T-helper 17 cell (primary cell): Measurements from ENCODE around the gene SEMA4D. TPM values are rescaled to one million over a fixed set of nuclear protein-coding genes. Genes with fewer than 3 reads are reported as not detected.
"Not testable (repeated sequence)": the region's sequence is repeated elsewhere in the genome, so short reads cannot be mapped to it uniquely, and the experiment has no call there.

Experiments used
- ATAC-seq: fragments of 150-1000 bp; cut with Tn5 transposase; 2 replicates; pipeline ENCODE4 v1.10.0; 2021; ENCODE audit warnings: mild to moderate bottlenecking, moderate library complexity
- DNase-seq, 3 donors: peaks; one replicate each; pipeline versions ENCODE4 v3.0.0 to v3.0.0-alpha.2; 2020 to 2021
- H3K9me3 ChIP-seq: one replicate; pipeline ENCODE4 v1.7.0; 2013; ENCODE audit warnings: low read length, mild to moderate bottlenecking; ENCODE audit not compliant: control insufficient read depth, poor library complexity, severe bottlenecking
- H3K27ac Mint-ChIP-seq: one replicate; pipeline ENCODE4 v1.8.0; 2022; ENCODE audit warnings: mild to moderate bottlenecking, moderate library complexity, mixed read lengths
- H3K27me3 Mint-ChIP-seq: one replicate; pipeline ENCODE4 v1.8.0; 2022; ENCODE audit warnings: mixed read lengths
- H3K36me3 Mint-ChIP-seq: one replicate; pipeline ENCODE4 v1.8.0; 2022; ENCODE audit warnings: low read depth, mixed read lengths
- H3K4me1 Mint-ChIP-seq: one replicate; pipeline ENCODE4 v1.8.0; 2022; ENCODE audit warnings: mild to moderate bottlenecking, mixed read lengths
- H3K4me3 Mint-ChIP-seq: one replicate; pipeline ENCODE4 v1.8.0; 2022; ENCODE audit warnings: mild to moderate bottlenecking, moderate library complexity, mixed read lengths
- total RNA-seq, 4 donors: library from RNA in 2 of 4; stranded (reverse) in 2 of 4; gene quantifications; one replicate each; pipeline ENCODE4 v1.2.3 and lab custom pipeline; 2022 to 2026

SEMA4D gene
- total RNA-seq, 2 donors from 2014 or later: 250 to 312 TPM

DNA sequence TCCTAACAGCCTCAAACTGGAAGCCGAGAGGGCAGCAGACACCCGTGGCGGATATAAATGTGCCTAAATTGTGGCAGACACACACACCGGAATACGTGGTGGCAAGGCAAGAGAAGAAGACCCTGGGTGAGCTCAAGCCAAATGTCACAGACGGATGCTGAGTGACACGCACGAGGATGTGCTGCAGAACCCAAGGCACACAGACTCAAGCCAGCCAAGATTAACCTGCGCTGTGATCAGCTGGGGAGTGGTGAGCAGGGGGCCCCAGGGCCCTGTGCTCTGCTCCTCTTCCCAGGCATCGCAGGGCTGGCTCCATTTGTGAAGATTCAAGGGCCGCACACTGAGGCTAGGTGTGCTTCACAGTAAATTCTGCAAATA lies 16.4 kb downstream of the SEMA4D start:
- Mint-ChIP-seq H3K27me3 (no peaks in the 10 kb centered on the region), H3K4me1 (peaks cover 76% of the 10 kb centered on the region), H3K36me3 (peaks cover 19% of the 10 kb centered on the region), H3K27ac (peak overlapping the region; percentile 97), H3K4me3 (peak overlapping the region; percentile 99)
- ATAC-seq (peak; percentile 29), DNase-seq (no peak)
- no peaks in the 10 kb centered on the region for H3K9me3 ChIP-seq

DNA sequence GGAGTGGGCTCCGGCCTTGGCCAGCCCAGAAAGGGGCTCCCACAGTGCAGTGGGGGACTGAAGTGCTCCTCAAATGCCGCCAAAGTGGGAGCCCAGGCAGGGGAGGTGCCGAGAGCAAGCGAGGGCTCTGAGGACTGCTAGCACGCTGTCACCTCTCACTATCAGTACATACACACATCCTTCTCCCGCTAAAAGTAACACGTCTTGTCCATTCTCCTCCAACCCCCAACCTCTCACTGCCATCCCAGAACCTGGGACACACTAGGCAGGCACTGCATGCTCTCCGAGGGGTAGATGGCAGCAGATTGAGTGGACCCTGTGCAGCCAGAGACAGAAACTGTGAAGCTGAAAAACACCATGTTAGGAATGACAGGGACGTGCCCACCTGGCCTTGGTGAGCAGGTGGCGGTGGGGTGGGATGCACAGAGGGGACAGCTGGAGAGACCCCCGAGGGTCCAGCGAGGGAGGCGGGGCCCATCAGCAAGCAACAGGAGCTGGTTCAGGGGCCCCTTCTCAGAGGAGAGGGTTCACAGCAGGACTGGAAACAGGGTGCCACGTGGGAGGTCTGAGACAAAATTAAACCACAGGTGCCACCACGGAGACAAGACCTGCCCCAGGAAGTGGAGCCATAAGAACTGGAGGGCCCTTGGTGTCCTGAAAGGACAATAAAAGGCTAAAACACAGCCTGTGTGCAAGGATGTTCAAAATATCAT lies 16.9 kb downstream of the SEMA4D start:
- peaks cover 19% of the 10 kb centered on the region for H3K36me3 Mint-ChIP-seq
- H3K27ac Mint-ChIP-seq: peak overlapping the region; percentile 97
- ATAC-seq: peak; percentile 12
- DNase-seq: no peak
- peak overlapping the region; percentile 99 for H3K4me3 Mint-ChIP-seq
- no peaks in the 10 kb centered on the region for H3K27me3 Mint-ChIP-seq
- no peaks in the 10 kb centered on the region for H3K9me3 ChIP-seq
- H3K4me1 Mint-ChIP-seq: peaks cover 79% of the 10 kb centered on the region

DNA sequence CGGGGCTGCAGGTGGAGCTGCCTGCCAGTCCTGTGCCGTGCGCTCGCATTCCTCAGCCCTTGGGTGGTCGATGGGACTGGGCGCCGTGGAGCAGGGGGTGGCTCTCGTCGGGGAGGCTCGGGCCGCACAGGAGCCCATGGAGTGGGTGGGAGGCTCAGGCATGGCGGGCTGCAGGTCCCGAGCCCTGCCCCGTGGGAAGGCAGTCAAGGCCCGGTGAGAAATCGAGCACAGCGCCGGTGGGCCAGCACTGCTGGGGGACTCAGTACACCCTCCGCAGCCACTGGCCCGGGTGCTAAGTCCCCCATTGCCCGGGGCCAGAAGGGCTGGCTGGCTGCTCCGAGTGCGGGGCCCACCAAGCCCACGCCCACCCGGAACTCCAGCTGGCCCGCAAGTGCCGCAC lies 17.5 kb downstream of the SEMA4D start:
- not testable (repeated sequence) for DNase-seq, ATAC-seq, H3K27me3 Mint-ChIP-seq, H3K9me3 ChIP-seq
- H3K36me3 Mint-ChIP-seq: peaks cover 21% of the 10 kb centered on the region
- H3K4me3 Mint-ChIP-seq: peak overlapping the region; percentile 99
- peak overlapping the region; percentile 97 for H3K27ac Mint-ChIP-seq
- H3K4me1 Mint-ChIP-seq: peaks cover 82% of the 10 kb centered on the region

DNA sequence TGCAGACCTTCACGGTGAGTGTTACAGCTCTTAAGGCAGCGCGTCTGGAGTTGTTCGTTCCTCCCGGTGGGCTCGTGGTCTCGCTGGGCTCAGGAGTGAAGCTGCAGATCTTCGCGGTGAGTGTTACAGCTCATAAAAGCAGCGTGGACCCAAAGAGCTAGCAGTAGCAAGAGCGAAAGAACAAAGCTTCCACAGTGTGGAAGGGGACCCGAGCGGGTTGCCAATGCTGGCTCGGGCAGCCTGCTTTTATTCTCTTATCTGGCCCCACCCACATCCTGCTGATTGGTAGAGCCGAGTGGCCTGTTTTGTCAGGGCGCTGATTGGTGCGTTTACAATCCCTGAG lies 18.3 kb downstream of the SEMA4D start:
- H3K9me3 ChIP-seq, H3K27me3 Mint-ChIP-seq, ATAC-seq, DNase-seq: not testable (repeated sequence)
- Mint-ChIP-seq H3K4me3 (peak overlapping the region; percentile 86), H3K36me3 (peaks cover 19% of the 10 kb centered on the region), H3K27ac (peak overlapping the region; percentile 99), H3K4me1 (peaks cover 79% of the 10 kb centered on the region)

DNA sequence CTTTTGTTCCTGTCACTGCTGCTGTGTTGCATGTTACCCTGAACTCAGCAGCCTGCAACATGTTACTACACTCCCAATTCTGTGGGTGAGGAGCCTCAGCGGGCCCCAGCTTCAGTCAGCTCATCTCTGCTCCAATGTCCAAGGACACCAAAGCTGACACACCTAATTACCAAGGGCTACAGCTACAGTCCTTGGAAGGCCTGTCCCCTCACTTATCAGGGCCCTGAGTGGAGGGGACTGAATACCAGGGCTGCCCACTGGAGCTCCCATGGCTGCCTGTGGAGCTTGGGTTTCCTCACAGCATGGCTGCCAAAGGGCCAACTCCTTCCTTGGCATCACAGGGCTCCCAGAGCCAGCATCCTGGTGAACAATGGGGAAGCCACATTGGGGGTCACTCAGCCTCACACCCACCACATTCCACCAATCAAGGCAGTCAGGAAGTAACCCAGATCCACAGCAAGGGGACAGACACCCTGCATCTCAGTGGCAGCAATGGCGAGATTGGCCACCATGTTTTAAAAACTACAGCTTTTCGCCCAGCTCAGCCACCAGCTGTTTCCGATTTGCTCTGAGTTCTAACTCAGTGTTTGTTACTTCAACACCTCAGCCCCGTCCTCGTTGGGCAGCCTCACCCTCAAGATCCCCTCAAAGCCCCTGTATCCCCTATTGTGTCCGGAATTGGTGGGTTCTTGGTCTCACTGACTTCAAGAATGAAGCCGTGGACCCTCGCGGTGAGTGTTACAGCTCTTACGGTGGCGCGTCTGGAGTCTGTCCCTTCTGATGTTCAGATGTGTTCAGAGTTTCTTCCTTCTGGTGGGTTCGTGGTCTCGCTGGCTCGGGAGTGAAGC lies 18.9 kb downstream of the SEMA4D start:
- Mint-ChIP-seq H3K27me3 (no peaks in the 10 kb centered on the region), H3K36me3 (peaks cover 14% of the 10 kb centered on the region), H3K27ac (peak overlapping the region; percentile 99), H3K4me1 (peaks cover 79% of the 10 kb centered on the region), H3K4me3 (peak overlapping the region; percentile 86)
- no peak for DNase-seq
- ATAC-seq: no peak
- no peaks in the 10 kb centered on the region for H3K9me3 ChIP-seq

DNA sequence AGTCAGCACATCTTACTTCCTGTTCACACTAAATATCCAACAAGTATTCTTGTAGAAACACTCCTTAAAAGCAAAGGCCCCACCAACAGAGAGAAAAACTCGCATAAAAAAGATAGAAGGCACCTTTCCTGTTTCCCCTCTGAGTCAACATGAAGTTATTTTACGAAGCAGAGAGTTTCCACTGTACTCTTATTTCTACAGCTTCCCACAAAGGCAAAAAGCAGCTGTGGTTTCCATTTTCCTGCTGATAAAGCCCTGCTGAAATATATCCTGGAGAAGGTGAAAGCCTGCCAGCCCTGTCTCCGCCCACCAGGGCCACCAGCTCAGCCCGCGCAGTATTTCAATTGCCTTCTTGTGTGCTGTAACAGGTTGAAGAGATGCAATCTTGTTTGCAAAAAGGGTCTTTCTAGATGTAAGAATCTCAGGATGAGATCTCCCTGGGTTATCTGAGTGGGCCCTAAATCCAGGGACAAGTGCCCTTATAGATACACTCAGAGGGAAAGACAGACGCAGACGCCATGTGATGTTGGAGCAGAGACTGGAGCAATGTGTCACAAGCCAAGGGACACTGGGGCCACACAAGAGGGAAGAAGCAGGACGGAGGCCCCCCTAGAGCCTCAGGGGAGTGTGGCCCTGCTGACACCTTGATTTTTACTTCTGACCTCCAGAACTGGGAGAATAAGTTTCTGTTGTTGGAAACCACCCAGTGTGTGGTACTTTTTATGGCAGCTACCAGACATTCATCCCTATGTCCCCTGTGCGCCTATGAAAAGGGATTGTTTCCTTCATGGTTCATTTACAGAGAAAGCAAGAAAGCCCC lies 19.9 kb downstream of the SEMA4D start:
- Mint-ChIP-seq H3K36me3 (peaks cover 14% of the 10 kb centered on the region), H3K27me3 (no peaks in the 10 kb centered on the region), H3K4me3 (peak overlapping the region; percentile 86), H3K4me1 (peaks cover 80% of the 10 kb centered on the region), H3K27ac (peak overlapping the region; percentile 99)
- H3K9me3 ChIP-seq: no peaks in the 10 kb centered on the region
- peak; percentile 57 for ATAC-seq
- DNase-seq: peak in 1 of 3 donors; percentile 19

DNA sequence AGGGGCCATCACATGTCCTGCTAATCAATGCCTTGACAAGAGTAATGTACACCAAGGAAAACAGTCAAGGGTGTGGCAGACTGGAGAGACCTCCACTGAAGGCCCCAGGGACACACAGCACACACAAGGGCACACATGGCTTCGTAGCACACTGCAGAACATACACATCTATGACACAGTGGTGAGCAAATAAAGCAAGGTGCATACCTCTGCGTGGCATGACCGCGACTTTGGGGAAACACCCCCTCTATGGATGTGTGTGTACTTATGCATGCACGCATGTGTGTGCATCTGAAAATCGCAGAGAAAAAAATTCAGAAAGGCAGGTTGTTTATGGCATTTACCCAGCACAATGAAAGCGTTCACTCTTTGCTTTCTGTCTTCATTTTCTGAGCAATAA lies 20.5 kb downstream of the SEMA4D start:
- Mint-ChIP-seq H3K4me3 (peak overlapping the region; percentile 86), H3K36me3 (peaks cover 14% of the 10 kb centered on the region), H3K27ac (peak overlapping the region; percentile 99), H3K27me3 (no peaks in the 10 kb centered on the region), H3K4me1 (peaks cover 74% of the 10 kb centered on the region)
- ATAC-seq: peak; percentile 80
- no peaks in the 10 kb centered on the region for H3K9me3 ChIP-seq
- DNase-seq: no peak

DNA sequence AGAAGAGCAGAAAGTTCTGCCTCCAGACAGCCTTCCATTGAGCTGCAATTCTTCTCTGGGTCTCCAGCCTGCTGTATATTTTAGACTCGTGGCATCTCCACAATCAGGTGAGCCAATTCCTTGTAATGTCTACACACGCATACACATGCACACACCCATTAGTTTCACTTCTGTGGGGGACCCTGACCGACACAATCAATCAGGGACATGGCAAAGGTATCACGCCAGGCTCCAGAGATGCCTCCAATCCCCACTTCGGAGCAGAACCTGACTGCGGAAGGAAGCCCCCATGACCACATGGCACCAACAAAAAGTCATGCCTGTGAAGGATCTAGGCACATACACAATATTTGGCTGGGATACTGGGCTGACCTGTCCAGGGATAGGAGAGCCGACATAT lies 21.4 kb downstream of the SEMA4D start:
- H3K9me3 ChIP-seq: no peaks in the 10 kb centered on the region
- Mint-ChIP-seq H3K4me3 (peak overlapping the region; percentile 86), H3K36me3 (peaks cover 14% of the 10 kb centered on the region), H3K27ac (peak overlapping the region; percentile 99), H3K4me1 (peaks cover 72% of the 10 kb centered on the region), H3K27me3 (no peaks in the 10 kb centered on the region)
- DNase-seq (no peak), ATAC-seq (no peak)

DNA sequence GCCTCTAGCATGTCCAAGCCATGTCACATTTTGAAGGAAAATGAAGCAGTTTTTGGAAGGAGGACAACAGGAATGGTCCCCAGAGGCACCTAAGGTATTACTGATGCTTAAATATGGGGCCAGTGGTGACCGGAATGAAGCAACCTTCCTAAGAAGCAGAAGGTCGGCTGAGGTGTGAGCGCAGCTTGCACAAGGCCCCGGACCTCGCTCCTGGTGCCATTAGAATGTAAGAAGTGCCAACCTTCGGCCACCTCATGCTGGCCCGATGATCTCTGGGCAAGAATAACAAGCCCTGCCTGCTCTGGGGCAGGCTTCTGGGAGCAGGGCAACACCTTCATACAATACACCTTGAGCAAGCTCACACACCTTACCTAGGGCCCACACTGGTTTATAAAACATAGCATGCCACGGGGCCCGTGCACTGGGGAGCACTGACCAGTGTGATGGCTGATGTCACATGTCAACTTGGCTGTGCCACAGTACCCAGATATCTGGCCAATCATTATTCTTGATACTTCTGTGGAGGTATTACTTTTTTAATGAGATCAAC lies 21.9 kb downstream of the SEMA4D start:
- H3K9me3 ChIP-seq: no peaks in the 10 kb centered on the region
- Mint-ChIP-seq H3K27ac (peak overlapping the region; percentile 99), H3K4me3 (peak overlapping the region; percentile 86), H3K4me1 (peaks cover 70% of the 10 kb centered on the region), H3K36me3 (peaks cover 14% of the 10 kb centered on the region), H3K27me3 (no peaks in the 10 kb centered on the region)
- DNase-seq (no peak), ATAC-seq (no peak)

DNA sequence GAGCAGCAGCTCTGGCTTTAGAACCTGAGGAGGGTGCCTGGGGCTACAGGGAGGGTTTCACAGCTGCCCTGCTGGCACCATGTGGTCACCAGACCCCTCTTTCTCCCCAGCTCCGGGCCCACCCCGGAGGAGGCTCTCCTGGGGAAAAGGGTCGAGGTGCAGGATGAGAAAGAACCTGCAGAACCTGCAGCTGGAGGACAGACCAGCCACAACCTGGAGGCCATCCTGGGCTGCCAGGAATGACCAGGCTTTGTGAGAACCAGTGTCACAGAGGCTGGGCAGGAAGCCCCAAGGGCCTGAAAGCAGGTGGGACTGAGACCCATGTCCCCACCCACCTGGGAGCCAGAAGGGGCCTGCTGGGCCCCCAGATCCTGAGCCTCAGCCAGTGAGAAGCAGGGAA lies 23.0 kb downstream of the SEMA4D start:
- Mint-ChIP-seq H3K4me3 (peak overlapping the region; percentile 67), H3K27me3 (no peaks in the 10 kb centered on the region), H3K27ac (peak overlapping the region; percentile 99), H3K4me1 (peaks cover 78% of the 10 kb centered on the region), H3K36me3 (peaks cover 14% of the 10 kb centered on the region)
- no peak for DNase-seq
- no peak for ATAC-seq
- H3K9me3 ChIP-seq: no peaks in the 10 kb centered on the region

DNA sequence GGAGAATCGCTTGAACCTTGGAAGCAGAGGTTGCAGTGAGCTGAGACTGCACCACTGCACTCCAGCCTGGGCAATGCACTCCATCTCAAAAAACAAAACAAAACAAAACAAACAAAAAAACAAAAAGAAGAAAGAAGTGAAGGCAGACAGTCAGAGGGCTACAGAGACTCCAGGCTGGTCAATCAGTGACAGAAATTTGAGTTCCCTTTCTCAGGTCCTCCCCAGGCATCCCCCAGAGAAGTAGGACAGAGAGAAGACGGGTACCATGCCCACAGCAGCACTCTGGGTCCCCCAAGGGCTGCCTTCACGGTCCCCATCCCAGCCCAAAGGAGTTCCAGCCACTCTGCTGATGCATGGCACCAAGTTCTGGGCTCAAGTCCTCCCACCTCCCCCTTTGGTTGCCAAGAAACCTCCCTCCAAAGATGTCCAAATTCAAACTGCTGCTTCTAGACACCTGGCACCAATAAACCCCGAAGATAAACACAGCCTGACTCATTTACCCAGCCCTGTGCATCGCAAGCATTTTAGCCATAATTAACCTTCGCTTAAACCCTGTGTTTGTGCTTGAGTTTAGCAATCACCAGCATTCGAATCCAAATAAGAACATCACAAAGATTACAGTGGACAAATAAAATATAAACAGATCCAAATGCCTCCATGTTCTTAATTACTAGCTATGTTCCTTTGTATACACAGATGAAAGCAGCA lies 24.0 kb downstream of the SEMA4D start:
- peak overlapping the region; percentile 99 for H3K27ac Mint-ChIP-seq
- ATAC-seq: no peak
- peak overlapping the region; percentile 7 for H3K4me3 Mint-ChIP-seq
- DNase-seq: no peak
- H3K9me3 ChIP-seq: no peaks in the 10 kb centered on the region
- H3K4me1 Mint-ChIP-seq: peaks cover 81% of the 10 kb centered on the region
- peaks cover 8% of the 10 kb centered on the region for H3K36me3 Mint-ChIP-seq
- H3K27me3 Mint-ChIP-seq: no peaks in the 10 kb centered on the region

DNA sequence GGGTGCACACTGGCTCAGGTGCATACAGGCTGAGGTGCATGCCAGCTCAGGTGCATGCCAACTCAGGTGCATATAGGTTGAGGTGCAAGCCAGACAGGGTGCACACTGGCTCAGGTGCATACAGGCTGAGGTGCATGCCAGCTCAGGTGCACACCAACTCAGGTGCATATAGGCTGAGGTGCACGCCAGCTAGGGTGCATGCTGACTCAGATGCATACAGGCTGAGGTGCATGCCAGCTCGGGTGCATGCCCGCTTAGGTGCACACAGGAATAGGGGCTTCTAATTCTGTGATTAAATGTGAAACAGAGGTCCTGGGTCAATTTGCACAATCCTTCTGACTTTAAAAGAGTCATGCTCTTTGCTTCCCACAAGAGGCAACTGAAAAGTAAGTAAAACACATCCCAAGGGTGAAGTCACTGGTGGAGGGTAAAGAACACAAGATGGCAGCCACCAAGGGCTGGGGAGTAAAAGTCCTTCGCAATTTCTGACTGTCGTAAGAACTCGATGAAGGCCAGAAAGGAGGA lies 26.1 kb downstream of the SEMA4D start:
- H3K4me3 Mint-ChIP-seq: not testable (repeated sequence)

More for the DNA sequence above, 26.1 kb downstream of the SEMA4D start:
- peaks cover 79% of the 10 kb centered on the region for H3K4me1 Mint-ChIP-seq
- H3K36me3 Mint-ChIP-seq, H3K9me3 ChIP-seq, H3K27me3 Mint-ChIP-seq, DNase-seq, ATAC-seq: not testable (repeated sequence)
- peak overlapping the region; percentile 99 for H3K27ac Mint-ChIP-seq
